H1 (cell line): ENCODE measurements around the gene CRADD. TPM values are rescaled to one million over a fixed set of nuclear protein-coding genes. Genes with fewer than 3 reads are reported as not detected.

Source experiments
- CTCF ChIA-PET: fragments of 300-600 bp; sonication (Branson Sonifier 250); formaldehyde crosslinking; loops from one replicate; lab custom pipeline; 2021; ENCODE audit not compliant: partially characterized antibody; lab: Charles Lee
- POLR2A ChIA-PET: fragments of 300-600 bp; sonication (Branson Sonifier 250); formaldehyde crosslinking; loops from one replicate; lab custom pipeline; 2021; ENCODE audit warnings: inconsistent platforms; ENCODE audit not compliant: partially characterized antibody; lab: Charles Lee
- DNase-seq, 2 experiments: peaks; one replicate each; pipeline versions ENCODE4 v3.0.0 to v3.0.0-alpha.2; 2010 to 2022; ENCODE audit warnings: low spot score in 2 of 2, low read depth in 1 of 2, mixed read lengths in 1 of 2
- FAIRE-seq: peaks from 2 replicates; lab custom pipeline; 2011; peaks lifted over from hg19 to GRCh38; lab: Jason Lieb, UNC
- H2AFZ ChIP-seq: 2 replicates; pipeline ENCODE4 v1.8.1; 2012; ENCODE audit warnings: low read length, inconsistent platforms
- H2AK5ac ChIP-seq: 2 replicates; pipeline ENCODE4 v1.6.1; 2013; ENCODE audit warnings: low read depth, low read length
- H2BK120ac ChIP-seq: replicated peaks from 2 replicates; pipeline ENCODE3; 2013; ENCODE audit warnings: low read depth, low read length, inconsistent platforms
- H2BK12ac ChIP-seq: 2 replicates; pipeline ENCODE4 v1.6.1; 2013; ENCODE audit warnings: low read depth, low read length
- H2BK15ac ChIP-seq: 2 replicates; pipeline ENCODE4 v1.6.1; 2013; ENCODE audit warnings: low read length
- H2BK20ac ChIP-seq: 2 replicates; pipeline ENCODE4 v1.6.1; 2013; ENCODE audit warnings: low read length
- H2BK5ac ChIP-seq: 2 replicates; pipeline ENCODE4 v1.6.1; 2013; ENCODE audit warnings: low read depth, low read length
- H3K14ac ChIP-seq: 2 replicates; pipeline ENCODE4 v1.6.1; 2013; ENCODE audit warnings: inconsistent platforms; ENCODE audit not compliant: insufficient read length
- H3K18ac ChIP-seq: 2 replicates; pipeline ENCODE4 v1.6.1; 2013; ENCODE audit warnings: low read length; ENCODE audit errors: extremely low read depth
- H3K23ac ChIP-seq: 2 replicates; pipeline ENCODE4 v1.6.1; 2013; ENCODE audit warnings: inconsistent platforms; ENCODE audit not compliant: insufficient read length
- H3K23me2 ChIP-seq: 2 replicates; pipeline ENCODE4 v1.6.1; 2013; ENCODE audit warnings: low read depth, low read length
- H3K27ac ChIP-seq: 2 replicates; pipeline ENCODE4 v1.6.1; 2011; ENCODE audit warnings: low read depth, low read length, inconsistent platforms
- H3K27me3 ChIP-seq, 4 experiments: replicated peaks in 1 of 4; 1 replicate in 1 of 4; 2 replicates in 3 of 4; pipeline versions ENCODE4 v1.6.1 to v1.8.1; 2011 to 2013; ENCODE audit warnings: low read length in 3 of 4, mild to moderate bottlenecking in 3 of 4, inconsistent platforms in 2 of 4, mixed read lengths in 2 of 4, moderate library complexity in 1 of 4; ENCODE audit not compliant: control insufficient read depth in 3 of 4, insufficient read depth in 3 of 4; ENCODE audit errors: extremely low read depth in 1 of 4
- H3K36me3 ChIP-seq, 4 experiments: 2 replicates each; pipeline versions ENCODE4 v1.6.1 to v1.8.1; 2011 to 2013; ENCODE audit warnings: mild to moderate bottlenecking in 4 of 4, low read length in 3 of 4, moderate library complexity in 2 of 4, control low read depth in 1 of 4, inconsistent platforms in 1 of 4; ENCODE audit not compliant: insufficient read depth in 4 of 4, control insufficient read depth in 2 of 4
- H3K4ac ChIP-seq: replicated peaks from 2 replicates; pipeline ENCODE3; 2013; ENCODE audit warnings: low read length, low read depth, mixed read lengths, inconsistent platforms; ENCODE audit not compliant: insufficient read length
- H3K4me1 ChIP-seq, 4 experiments: replicated peaks in 1 of 4; 1 replicate in 1 of 4; 2 replicates in 3 of 4; pipeline versions ENCODE4 v1.6.1 to v1.8.1; 2011 to 2013; ENCODE audit warnings: low read length in 3 of 4, inconsistent platforms in 2 of 4, mixed read lengths in 1 of 4; ENCODE audit not compliant: insufficient read depth in 4 of 4, control insufficient read depth in 3 of 4
- H3K4me2 ChIP-seq, 2 experiments: 2 replicates each; pipeline versions ENCODE4 v1.6.1 to v1.8.1; 2011 to 2013; ENCODE audit warnings: low read depth in 2 of 2, low read length in 2 of 2, control low read depth in 1 of 2, inconsistent platforms in 1 of 2, mild to moderate bottlenecking in 1 of 2; ENCODE audit not compliant: insufficient read depth in 1 of 2
- H3K4me3 ChIP-seq, 4 experiments: fragments of 200-600, 300-600 bp in 1 of 4; sonication (generic), shearing (Covaris generic), sonication (Bioruptor Twin) in 1 of 4; 2 replicates each; pipeline versions ENCODE4 v1.5.1 to v1.8.1; 2011 to 2016; ENCODE audit warnings: low read length in 4 of 4, low read depth in 3 of 4, control low read depth in 2 of 4, inconsistent platforms in 2 of 4, mild to moderate bottlenecking in 2 of 4, mixed read lengths in 1 of 4, moderate library complexity in 1 of 4; ENCODE audit not compliant: insufficient read depth in 2 of 4; ENCODE audit errors: extremely low read depth in 1 of 4
- H3K56ac ChIP-seq: replicated peaks from 2 replicates; pipeline ENCODE3; 2013; ENCODE audit warnings: low read depth, mild to moderate bottlenecking, mixed read lengths, low read length, inconsistent platforms; ENCODE audit not compliant: insufficient read length
- H3K79me1 ChIP-seq: 2 replicates; pipeline ENCODE4 v1.6.1; 2013; ENCODE audit warnings: low read depth, low read length, control low read depth
- H3K79me2 ChIP-seq, 2 experiments: 2 replicates each; pipeline versions ENCODE4 v1.6.1 to v1.8.1; 2012 to 2013; ENCODE audit warnings: low read length in 2 of 2, mild to moderate bottlenecking in 2 of 2, inconsistent platforms in 1 of 2; ENCODE audit not compliant: insufficient read depth in 2 of 2, control insufficient read depth in 1 of 2
- H3K9ac ChIP-seq, 4 experiments: replicated peaks in 1 of 4; 1 replicate in 1 of 4; 2 replicates in 3 of 4; pipeline versions ENCODE4 v1.6.1 to v1.8.1; 2011 to 2013; ENCODE audit warnings: low read depth in 3 of 4, low read length in 3 of 4, control low read depth in 2 of 4, mild to moderate bottlenecking in 2 of 4, moderate library complexity in 2 of 4, inconsistent platforms in 1 of 4; ENCODE audit errors: extremely low read depth in 1 of 4
- H3K9me3 ChIP-seq, 2 experiments: 2 replicates each; pipeline versions ENCODE4 v1.6.1 to v1.8.1; 2012 to 2013; ENCODE audit warnings: mild to moderate bottlenecking in 2 of 2, moderate library complexity in 2 of 2, control low read depth in 1 of 2, inconsistent platforms in 1 of 2, low read depth in 1 of 2, low read length in 1 of 2, mixed read lengths in 1 of 2; ENCODE audit not compliant: insufficient read depth in 2 of 2
- H4K20me1 ChIP-seq, 2 experiments: replicated peaks in 1 of 2; 2 replicates each; pipeline versions ENCODE3 to v1.8.1; 2011 to 2013; ENCODE audit warnings: inconsistent platforms in 2 of 2, low read length in 2 of 2, mild to moderate bottlenecking in 1 of 2; ENCODE audit not compliant: insufficient read depth in 2 of 2, control insufficient read depth in 1 of 2
- H4K5ac ChIP-seq: 2 replicates; pipeline ENCODE4 v1.6.1; 2013; ENCODE audit warnings: low read length, low read depth, mixed read lengths, inconsistent platforms; ENCODE audit not compliant: insufficient read length
- H4K8ac ChIP-seq: 2 replicates; pipeline ENCODE4 v1.8.0; 2013; ENCODE audit warnings: mild to moderate bottlenecking, moderate library complexity, low read length, inconsistent platforms; ENCODE audit not compliant: insufficient read depth; ENCODE audit errors: extremely low read depth
- H4K91ac ChIP-seq: replicated peaks from 2 replicates; pipeline ENCODE3; 2013; ENCODE audit warnings: low read length, mixed read lengths, inconsistent platforms; ENCODE audit not compliant: insufficient read length
- BACH1 ChIP-seq: IDR thresholded peaks from 2 replicates; pipeline ENCODE4 v1.6.1; 2012; ENCODE audit warnings: low read length, improper control_type of control experiment
- HDAC2 ChIP-seq, 2 experiments: fragments of 300-600 bp in 1 of 2; sonication (generic) in 1 of 2; IDR thresholded peaks; 2 replicates each; pipeline ENCODE4 v1.6.1; 2011 to 2012; ENCODE audit warnings: low read depth in 2 of 2, low read length in 2 of 2, mild to moderate bottlenecking in 2 of 2, moderate library complexity in 2 of 2, borderline replicate concordance in 1 of 2, inconsistent platforms in 1 of 2
- POLR2AphosphoS5 ChIP-seq: IDR thresholded peaks from 2 replicates; pipeline ENCODE4 v1.6.1; 2011; ENCODE audit warnings: low read depth, low read length
- WGBS, 2 experiments: shearing (Covaris generic) in 1 of 2; methylation state at CpG; one replicate each; pipeline versions ENCODE4 v1.1.6 to v1.1.7; 2013 to 2015; ENCODE audit warnings: low lambda C conversion rate in 2 of 2, mixed read lengths in 2 of 2, inconsistent platforms in 1 of 2, low coverage in 1 of 2, missing lambda C conversion rate in 1 of 2; ENCODE audit not compliant: insufficient replicate concordance in 2 of 2, insufficient coverage in 1 of 2, insufficient read length in 1 of 2; ENCODE audit errors: extremely low coverage in 1 of 2, missing lambda C conversion rate in 1 of 2; 5-methylcytosine and 5-hydroxymethylcytosine counted together
- polyA plus RNA-seq, 7 experiments: library from polyadenylated mRNA; depleted of rRNA in 3 of 7; stranded (reverse) in 5 of 7; unstranded in 2 of 7; fragments of >200 nt in 5 of 7; fragments of 200-250 nt in 2 of 7; gene quantifications; 1 replicate in 5 of 7; 2 replicates in 1 of 7; 4 replicates in 1 of 7; pipeline versions ENCODE4 v1.2.1 to v1.2.3, GENCODE V29; 2011 to 2013; ENCODE audit warnings: missing spikeins in 2 of 7, mixed read lengths in 2 of 7
- total RNA-seq: library from RNA; stranded (reverse); fragmentation: NEBNext Ultra II Directional; extraction: Animal tissue kit (Norgen Biotek cat#: 25700); gene quantifications from 2 replicates; pipeline ENCODE4 v1.2.1, GENCODE V29; 2021

Gene CRADD
- total and polyA plus RNA-seq, 2 of the 8 experiments (the other 6 are each of a cell fraction or from before 2014, with no cell fraction given): 8.1 to 15.4 TPM

GRCh38 chr12:93844164-93844784 lies 167.1 kb downstream of the CRADD start:
- H2BK20ac ChIP-seq: no peak overlapping the region
- H3K9me3 ChIP-seq: no peaks in the 10 kb centered on the region
- H3K4ac ChIP-seq: no peak overlapping the region
- H4K5ac ChIP-seq: no peak overlapping the region
- TF ChIP-seq HDAC2 (IDR thresholded peaks at IDR 0.05; ENCODE audit: borderline replicate concordance in 1 of 2, low read depth in 2 of 2, low read length in 2 of 2): no peak
- TF ChIP-seq BACH1: no peak
- no peak for TF ChIP-seq POLR2AphosphoS5
- no peaks in the 10 kb centered on the region for H3K27me3 ChIP-seq
- no peak overlapping the region for H2AK5ac ChIP-seq
- no peak overlapping the region for H3K27ac ChIP-seq
- H3K4me1 ChIP-seq: peaks cover 0 to 2% (median 0%) of the 10 kb centered on the region in 4 experiments; a peak in 1 of 7 replicates
- H3K23ac ChIP-seq: no peak overlapping the region
- WGBS, 2 experiments: 87% methylated on average over 7 of the region's 7 CpGs; no CpG with 5 or more reads in 1 of the 2 experiments
- no peak for DNase-seq
- H3K79me2 ChIP-seq: no peaks in the 10 kb centered on the region; a peak in 1 of 4 replicates
- no peak overlapping the region for H2BK5ac ChIP-seq
- no peak for FAIRE-seq
- no peak overlapping the region for H2BK12ac ChIP-seq
- ChIA-PET CTCF (interaction anchor here (0.9 to 1.4 kb wide), 2 partner anchors 11 to 15 kb away, joined by 3 read pairs; no protein-coding TSS in a partner anchor), POLR2A (no interaction called here)
- H3K4me2 ChIP-seq: no peak overlapping the region
- no peaks in the 10 kb centered on the region for H3K23me2 ChIP-seq
- no peak overlapping the region for H3K56ac ChIP-seq
- H2BK15ac ChIP-seq: no peak overlapping the region
- no peaks in the 10 kb centered on the region for H3K36me3 ChIP-seq
- H4K91ac ChIP-seq: no peak overlapping the region
- no peak overlapping the region for H3K4me3 ChIP-seq
- H3K18ac ChIP-seq: no peak overlapping the region
- no peak overlapping the region for H4K8ac ChIP-seq
- no peaks in the 10 kb centered on the region for H3K79me1 ChIP-seq
- no peak overlapping the region for H3K14ac ChIP-seq
- H4K20me1 ChIP-seq: no peaks in the 10 kb centered on the region
- H2AFZ ChIP-seq: no peak overlapping the region
- H3K9ac ChIP-seq: no peak overlapping the region
- H2BK120ac ChIP-seq: no peak overlapping the region
